Skeletal muscle tissue (tissue), 4 donors: ENCODE results near the gene FBXL14. TPM values are rescaled to one million over a fixed set of nuclear protein-coding genes. Genes with fewer than 3 reads are reported as not detected.

ENCODE experiments used
- H3K27ac ChIP-seq: one replicate; pipeline ENCODE4 v1.7.0; 2013; ENCODE audit warnings: mild to moderate bottlenecking, low read depth, low read length, inconsistent platforms
- H3K27me3 ChIP-seq, 3 donors: one replicate each; pipeline ENCODE4 v1.7.0; 2013; ENCODE audit warnings: low read length in 3 of 3; ENCODE audit not compliant: control insufficient read depth in 3 of 3, insufficient read depth in 3 of 3
- H3K36me3 ChIP-seq, 3 donors: one replicate each; pipeline ENCODE4 v1.7.0; 2013; ENCODE audit warnings: low read length in 3 of 3; ENCODE audit not compliant: control insufficient read depth in 3 of 3, insufficient read depth in 3 of 3
- H3K4me1 ChIP-seq, 3 donors: one replicate each; pipeline ENCODE4 v1.7.0; 2013; ENCODE audit warnings: low read length in 3 of 3, mild to moderate bottlenecking in 3 of 3; ENCODE audit not compliant: control insufficient read depth in 3 of 3, insufficient read depth in 3 of 3
- H3K4me3 ChIP-seq, 3 donors: one replicate each; pipeline ENCODE4 v1.7.0; 2013; ENCODE audit warnings: low read length in 3 of 3
- H3K9ac ChIP-seq, 3 donors: one replicate each; pipeline ENCODE4 v1.7.0; 2013; ENCODE audit warnings: low read length in 3 of 3, mild to moderate bottlenecking in 3 of 3, moderate library complexity in 2 of 3, low read depth in 1 of 3
- H3K9me3 ChIP-seq, 3 donors: one replicate each; pipeline ENCODE4 v1.7.0; 2013; ENCODE audit warnings: low read length in 3 of 3; ENCODE audit not compliant: control insufficient read depth in 3 of 3
- total RNA-seq: library from RNA; depleted of rRNA; stranded (reverse); fragments of >200 nt; gene quantifications from one replicate; pipeline ENCODE4 v1.2.3, GENCODE V29; 2014
- donor health status: Osteomylitis.

Gene FBXL14
- total RNA-seq, 1 donor from 2014 or later, result 5.2 TPM

GRCh38 chr12:1518591-1519516, 75.5 kb downstream of the FBXL14 start:
- Histone ChIP-seq H3K4me1 (peaks cover 0 to 3% (median 0%) of the 10 kb centered on the region in 3 donors), H3K36me3 (no peaks in the 10 kb centered on the region)

DNA sequence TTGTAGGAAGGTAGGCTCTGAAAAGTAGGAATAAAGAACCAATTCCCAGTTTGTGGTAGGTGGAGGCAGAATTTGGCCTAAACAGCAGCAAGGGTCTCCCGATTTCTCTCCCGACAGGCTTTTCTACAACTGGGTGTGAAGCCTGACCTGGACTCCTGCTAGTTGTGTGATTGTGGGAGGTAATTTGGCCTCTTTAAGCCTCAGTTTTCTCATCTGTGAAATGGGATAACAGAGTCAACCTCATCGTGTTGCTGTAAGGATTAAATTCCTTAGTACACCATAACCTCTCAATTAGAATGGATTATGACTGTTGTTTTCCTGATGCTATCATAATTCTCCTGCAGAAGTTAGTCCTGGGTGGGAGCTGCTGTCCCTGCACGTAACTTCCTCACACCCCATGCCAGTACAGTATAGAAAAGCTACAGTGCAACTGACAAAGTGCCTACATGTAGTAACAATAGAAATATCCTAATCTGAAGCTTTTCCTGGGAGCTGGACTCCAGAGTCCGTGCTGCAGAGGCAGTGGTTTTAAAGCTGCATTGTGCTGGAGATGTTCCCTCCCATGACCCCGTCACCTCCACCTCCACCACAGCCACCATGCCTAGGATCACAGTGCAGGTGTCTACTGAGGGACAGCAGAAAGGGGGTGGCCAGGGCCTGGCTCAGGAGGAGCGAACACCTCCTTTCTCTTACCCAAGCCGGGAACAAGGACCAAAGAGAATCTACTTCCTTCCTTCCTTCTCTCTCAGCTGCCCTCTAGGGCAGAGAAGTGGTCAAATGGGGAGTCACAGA, 76.5 kb downstream of the FBXL14 start:
- no peak overlapping the region for H3K9ac ChIP-seq
- peaks cover 0 to 3% (median 0%) of the 10 kb centered on the region in 3 donors for H3K4me1 ChIP-seq
- H3K4me3 ChIP-seq, result no peak overlapping the region
- no peaks in the 10 kb centered on the region for H3K36me3 ChIP-seq
- peaks cover 5 to 24% (median 7%) of the 10 kb centered on the region in 3 donors for H3K27me3 ChIP-seq
- peaks cover 0 to 3% (median 0%) of the 10 kb centered on the region in 3 donors for H3K9me3 ChIP-seq
- no peak overlapping the region for H3K27ac ChIP-seq

More at GRCh38 chr12:1518591-1519516, 75.5 kb downstream of the FBXL14 start:
- Histone ChIP-seq H3K9ac (no peak overlapping the region), H3K9me3 (peaks cover 0 to 3% (median 0%) of the 10 kb centered on the region in 3 donors), H3K4me3 (no peak overlapping the region), H3K27me3 (peaks cover 5 to 33% (median 13%) of the 10 kb centered on the region in 3 donors), H3K27ac (no peak overlapping the region)

DNA sequence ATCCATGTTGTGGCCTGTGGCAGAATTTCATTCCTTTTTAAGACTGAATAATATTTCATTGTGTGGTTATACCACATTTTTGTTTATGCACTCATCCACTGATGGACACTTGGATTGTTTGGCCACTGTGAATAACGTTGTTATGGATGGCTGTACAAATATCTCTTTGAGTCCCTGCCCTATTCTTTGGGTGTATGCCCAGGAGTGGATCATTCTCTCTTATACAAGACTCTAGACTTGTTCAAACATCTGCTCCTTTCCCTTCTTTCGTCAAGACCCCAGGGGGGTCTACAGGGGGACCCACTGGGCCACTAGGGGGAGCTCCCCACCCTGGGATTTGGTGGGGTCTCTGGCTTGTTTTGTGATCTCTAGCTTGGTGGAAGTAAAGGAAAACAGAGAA, 77.4 kb downstream of the FBXL14 start:
- H3K4me1 ChIP-seq, result peaks cover 0 to 3% (median 0%) of the 10 kb centered on the region in 3 donors
- no peak overlapping the region for H3K9ac ChIP-seq
- peaks cover 0 to 3% (median 0%) of the 10 kb centered on the region in 3 donors for H3K9me3 ChIP-seq
- H3K27ac ChIP-seq, result no peak overlapping the region
- H3K4me3 ChIP-seq, result no peak overlapping the region
- H3K36me3 ChIP-seq, result no peaks in the 10 kb centered on the region
- H3K27me3 ChIP-seq, result peaks cover 5 to 23% (median 7%) of the 10 kb centered on the region in 3 donors

Other genes starting within 250 kb of the FBXL14 start
- 30.3 TPM for gene WNT5B, start 34.6 kb upstream of the FBXL14 start, total RNA-seq
- gene ADIPOR2, start 96.5 kb upstream of the FBXL14 start, total RNA-seq, result 35.5 TPM
- gene LRTM2, start 226.0 kb upstream of the FBXL14 start, total RNA-seq, result not detected